GM03348 (cell line): ENCODE data around the gene EFHD1.
A peak's percentile ranks its signal among the peaks of the same experiment; 100 is the strongest.
"Not testable (repeated sequence)": the region's sequence is repeated elsewhere in the genome, so short reads cannot be mapped to it uniquely, and the experiment has no call there.

Source experiments
- DNase-seq: peaks from one replicate; pipeline ENCODE4 v3.0.0; 2012; ENCODE audit warnings: low spot score

The EFHD1 gene

DNA sequence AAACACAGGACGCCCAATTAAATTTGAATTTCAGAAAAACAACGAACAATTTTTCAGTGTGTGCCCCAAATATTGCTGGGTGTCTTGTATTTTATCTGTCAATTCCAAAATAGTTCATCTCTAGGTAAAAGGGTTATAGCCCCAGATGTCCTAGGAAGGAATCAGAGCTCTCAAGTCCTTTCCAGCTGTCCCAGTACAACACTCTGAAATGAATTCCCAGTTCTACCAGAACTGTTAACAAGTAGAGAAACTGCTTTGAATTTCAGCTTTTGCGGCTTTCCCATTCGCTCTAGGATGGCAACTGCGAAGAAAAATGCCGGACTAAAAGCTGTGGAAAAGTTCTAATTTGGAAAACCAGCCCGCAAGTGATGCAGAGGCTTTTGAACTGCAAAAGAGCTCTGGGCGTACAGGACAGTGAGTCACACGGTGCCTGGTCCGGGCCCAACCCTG, 63.2 kb downstream of the EFHD1 start:
- no peak for DNase-seq

DNA sequence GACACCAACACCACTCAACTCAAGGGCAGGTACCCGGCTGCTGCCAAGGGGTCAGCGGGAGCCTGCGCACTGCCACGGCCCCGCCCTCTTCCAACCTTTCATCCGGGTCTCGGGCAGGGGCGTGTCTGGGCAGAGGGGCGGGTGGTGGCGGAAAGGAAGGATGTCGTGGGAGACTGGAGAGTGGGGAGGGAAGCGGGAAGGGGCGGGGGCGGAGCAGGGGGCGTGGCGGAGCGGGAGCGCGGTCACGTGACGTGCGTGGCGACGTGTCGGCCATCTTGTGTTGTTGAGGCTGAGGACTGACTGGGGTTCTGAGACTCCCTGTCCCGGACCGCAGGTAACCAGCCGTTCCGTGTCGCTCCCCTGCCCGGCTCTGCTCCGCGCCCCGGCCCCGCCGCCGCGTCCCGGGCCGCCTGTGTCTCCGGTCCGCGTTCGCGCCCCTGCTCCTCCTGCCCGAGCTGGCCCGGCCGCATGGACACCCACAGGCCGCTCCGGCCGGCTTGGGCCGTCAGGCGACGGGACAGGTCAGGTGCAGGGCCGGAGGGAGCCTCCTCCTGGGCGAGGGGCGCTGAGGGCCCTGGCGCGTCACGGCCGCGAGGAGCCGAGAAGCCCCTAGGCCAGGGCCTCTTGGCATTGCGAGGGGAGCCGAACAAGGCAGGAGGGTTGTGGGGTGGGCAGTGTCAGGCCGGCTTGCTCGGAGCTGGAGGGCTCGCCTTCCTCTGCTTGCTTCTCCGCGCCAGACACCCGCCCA, 63.8 kb downstream of the EFHD1 start, which contains the start of gene GIGYF2:
Gene GIGYF2 (plus strand): TSS at position 273 of the 748 bp plus-strand sequence. CDS start 37,867 bp downstream, outside the sequence.
- DNase-seq, result peak; percentile 99

DNA sequence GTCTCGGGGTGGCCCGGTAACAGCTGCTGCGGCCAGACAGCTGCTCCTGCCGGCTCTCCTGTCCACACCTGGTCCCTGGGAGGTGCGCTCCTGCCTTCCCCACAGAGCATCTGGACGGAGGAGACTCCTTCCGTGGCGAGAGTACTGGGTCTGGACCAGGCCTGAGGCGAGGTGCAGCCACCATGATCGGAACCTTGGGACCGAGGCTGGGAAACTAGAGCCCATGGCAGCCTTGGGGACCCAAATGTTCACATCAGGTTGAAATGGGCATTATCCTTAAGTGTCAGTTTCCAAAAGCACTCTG, 64.4 kb downstream of the EFHD1 start:
- no peak for DNase-seq

DNA sequence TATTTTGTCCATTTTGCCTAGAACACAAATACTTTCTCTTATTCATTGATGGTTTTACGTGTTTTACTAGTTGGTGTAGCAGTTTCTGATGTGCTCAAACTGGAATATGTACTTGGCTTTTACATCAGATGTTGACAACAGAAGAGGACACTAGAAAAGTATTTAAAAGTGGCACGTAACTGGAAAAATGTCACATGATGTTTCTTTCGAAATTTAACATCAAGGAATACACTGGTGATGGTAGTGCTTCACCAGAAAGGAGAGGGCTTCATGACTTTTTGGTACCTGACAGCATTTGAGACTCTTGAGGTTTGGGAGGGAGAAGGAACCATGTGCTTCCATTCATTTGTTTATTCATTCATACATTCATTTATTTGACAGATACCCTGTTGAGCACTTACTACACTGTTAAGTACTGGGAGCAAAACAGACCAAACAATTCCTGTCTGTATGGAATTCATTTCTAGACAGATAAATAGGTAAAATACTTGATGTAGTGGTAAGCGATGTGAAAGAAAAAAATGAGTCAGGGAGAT, 65.2 kb downstream of the EFHD1 start:
- no peak for DNase-seq

DNA sequence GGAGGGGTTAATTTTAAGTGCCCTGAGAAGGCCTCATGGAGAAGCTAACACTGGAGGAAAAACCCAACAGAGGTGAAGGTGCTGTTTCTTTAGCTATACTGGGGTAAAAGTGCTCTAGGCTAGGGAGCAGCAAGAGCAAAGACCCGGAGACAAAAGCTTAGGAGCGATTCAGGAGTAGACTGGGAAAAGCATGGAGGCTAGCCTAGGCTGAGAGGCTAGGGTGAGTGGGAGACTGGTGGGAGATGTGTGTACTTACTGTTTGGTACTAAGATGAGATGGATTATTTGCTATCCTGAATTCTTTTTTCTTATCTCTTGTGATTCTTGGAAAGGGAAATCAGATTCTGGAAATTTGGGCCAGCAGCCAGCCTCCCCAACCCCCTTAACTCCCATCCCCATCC, 65.7 kb downstream of the EFHD1 start:
- DNase-seq, result no peak

DNA sequence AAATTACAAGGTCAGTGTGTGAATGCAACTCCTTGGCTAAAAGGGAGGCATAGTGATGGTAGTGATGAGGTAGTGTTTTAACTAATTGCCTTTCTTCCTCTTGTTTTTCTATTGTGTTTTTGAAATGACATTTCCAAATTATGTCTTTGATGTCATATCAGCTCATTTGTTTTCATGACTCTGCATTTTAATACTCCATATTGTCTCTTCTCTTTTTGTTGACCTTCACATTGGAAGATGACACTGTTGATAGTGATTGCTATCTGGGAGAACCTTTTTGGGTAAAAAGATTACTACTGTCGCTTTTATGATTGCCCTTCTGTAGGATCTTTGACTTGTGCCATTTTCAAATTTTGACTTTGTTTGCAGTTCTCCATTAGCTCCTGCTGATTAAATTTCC, 66.8 kb downstream of the EFHD1 start:
- no peak for DNase-seq

DNA sequence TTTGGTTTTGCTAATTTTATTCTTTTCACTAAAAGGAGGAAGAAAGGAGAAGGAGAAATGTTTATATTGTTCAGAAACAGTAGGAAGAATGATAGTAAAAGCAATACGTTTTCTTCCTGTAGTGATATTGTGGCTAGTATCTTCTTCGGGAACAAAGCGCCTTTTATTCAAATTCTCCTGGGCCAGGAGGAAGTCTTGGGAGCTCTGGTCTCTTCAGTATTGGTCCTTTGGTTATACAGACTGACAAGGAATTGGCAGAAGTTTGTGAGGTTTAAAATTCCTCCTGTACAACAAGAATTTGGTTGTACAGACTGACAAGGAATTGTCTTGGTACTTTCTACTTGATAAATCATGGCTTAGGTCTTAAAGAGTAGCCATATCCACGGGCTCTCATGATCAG, 73.7 kb downstream of the EFHD1 start:
- DNase-seq, result no peak

DNA sequence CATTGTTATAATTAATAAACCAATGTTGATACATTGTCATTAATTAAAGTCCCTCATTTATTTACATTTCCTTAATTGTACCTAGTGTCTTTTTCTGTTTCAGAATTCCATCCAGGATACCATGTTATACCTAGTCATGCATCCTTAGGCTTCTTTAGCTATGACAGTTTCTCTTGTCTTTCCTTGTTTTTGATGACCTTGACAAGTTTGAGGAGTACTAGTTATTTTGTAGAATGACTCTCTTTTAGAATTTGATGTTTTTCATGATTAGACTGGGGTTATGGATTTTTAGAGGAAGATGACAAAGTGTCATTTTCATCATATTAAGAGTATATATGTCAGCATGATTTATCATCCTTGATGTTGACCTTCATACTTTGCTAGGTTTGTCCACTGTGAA, 80.1 kb downstream of the EFHD1 start:
- no peak for DNase-seq

DNA sequence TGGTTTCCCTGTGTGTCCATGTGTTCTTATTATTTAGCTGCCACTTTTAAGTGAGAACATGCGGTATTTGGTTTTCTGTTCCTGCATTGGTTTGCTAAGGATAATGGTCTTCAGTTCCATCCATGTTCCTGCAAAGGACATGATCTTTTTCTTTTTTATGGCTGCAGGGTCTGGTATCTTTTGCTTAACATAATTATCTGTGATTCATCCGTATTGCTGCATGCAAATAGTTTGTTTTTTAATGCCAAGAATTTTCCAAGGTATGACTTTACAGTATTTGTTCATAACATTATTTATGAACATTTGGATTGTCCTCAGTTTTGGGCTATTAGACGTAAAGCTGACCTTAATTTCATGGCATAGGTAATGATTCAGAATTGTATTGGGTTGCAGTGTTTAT, 81.6 kb downstream of the EFHD1 start:
- DNase-seq, result no peak

DNA sequence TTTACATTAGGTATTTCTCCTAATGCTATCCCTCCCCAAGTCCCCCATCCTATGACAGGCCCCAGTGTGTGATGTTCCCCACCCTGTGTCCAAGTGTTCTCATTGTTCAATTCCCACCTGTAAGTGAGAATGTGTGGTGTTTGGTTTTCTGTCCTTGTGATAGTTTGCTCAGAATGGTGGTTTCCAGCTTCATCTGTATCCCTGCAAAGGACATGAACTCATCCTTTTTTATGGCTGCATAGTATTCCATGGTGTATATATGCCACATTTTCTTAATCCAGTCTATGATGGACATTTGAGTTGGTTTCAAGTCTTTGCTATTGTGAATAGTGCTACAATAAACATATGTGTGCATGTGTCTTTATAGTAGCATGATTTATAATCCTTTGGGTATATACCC, 86.7 kb downstream of the EFHD1 start:
- DNase-seq, result not testable (repeated sequence)

DNA sequence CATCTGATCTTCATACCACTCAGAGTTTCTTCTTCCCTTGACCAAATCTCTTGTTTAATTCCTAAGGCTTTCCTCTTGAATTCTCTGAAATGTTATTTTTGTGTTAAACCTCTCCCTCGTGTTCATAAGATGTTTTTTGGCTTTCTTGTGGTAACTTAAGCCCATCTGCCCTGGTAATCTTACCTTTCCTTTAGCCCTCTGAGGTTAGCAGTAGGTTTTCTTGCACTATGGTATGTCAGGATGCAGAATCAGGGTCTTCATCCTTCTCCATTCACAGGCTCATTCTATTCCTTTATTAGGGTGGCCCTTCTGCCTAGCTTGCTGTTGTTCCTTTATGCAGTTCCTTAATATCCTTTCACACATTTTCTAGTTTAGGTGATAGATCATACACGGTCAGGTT, 87.9 kb downstream of the EFHD1 start:
- DNase-seq, result no peak

DNA sequence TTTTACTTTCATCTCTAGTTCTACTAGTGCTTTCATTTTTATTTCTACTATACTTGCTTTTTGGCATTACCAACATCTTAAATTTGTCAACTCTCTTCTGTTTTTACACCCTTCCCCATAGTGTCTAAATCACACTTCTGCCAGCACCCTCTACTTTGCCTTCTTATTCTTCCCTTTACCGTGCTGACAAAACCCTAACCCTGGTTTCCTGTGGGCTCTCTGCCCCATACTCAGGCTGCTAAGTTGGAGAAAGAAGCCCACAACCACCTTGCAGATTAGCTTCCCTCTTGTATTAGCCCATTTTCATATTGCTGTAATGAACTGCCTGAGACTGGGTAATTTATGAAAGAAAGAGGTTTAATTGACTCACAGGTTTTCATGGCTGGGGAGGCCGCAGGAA, 88.5 kb downstream of the EFHD1 start:
- DNase-seq, result no peak

DNA sequence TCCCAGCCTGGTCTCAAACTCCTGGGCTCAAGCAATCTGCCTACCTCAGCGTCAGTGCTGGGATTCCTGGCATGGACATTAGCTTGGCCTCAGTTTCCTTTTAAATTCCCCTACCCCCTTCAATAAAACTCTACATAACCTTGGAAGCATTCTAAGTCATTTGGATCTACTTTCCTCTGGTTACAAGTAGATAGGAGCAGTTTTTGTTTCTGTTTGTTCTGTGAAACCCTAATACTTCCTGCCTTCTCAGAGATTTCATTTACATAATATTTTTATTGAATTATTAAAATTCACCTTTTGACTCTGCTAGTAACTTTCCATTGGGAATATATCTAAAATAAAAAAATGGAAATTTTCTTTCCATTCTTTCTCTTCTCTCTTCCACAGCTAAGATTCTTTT, 89.6 kb downstream of the EFHD1 start:
- no peak for DNase-seq

DNA sequence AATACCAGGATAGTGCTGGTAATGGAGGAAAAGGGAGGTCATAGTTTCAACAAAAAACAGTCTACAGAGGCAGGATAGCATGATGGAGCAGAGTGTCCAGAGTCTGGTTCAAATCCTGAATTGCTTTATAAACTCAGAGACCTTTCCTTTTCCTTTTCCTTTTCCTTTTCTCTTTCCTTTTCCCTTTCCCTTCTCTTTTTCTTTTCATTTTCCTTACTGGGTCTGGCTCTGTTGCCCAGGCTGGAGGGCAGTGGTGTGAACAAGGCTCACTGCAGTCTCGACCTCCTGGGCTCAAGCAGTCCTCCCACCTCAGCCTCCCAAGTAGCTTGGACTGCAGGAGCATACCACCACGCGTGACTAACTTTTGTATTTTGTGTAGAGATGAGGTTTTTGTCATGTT, 95.4 kb downstream of the EFHD1 start:
- DNase-seq, result no peak

DNA sequence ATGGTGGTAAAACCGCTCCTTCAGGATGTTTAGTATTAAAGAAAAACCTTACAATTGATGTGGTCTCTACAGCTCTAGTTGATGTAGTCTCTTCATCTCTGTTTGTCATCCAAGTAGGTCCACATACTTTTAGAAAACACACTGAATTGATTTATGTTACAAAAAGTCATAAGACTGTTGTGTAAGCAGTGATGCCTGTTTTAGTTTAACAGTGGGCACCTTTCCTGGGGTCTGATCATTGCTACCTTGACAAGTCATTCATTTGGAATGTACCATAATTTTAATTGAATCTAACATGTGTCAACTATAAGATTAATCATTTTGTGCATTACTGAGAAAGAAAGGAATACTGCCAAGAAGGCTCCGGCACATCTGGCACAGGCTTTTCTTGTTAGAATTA, 98.1 kb downstream of the EFHD1 start:
- DNase-seq, result peak; percentile 42
